PC-9 (cell line): Measurements from ENCODE around the gene PRIMA1. TPM values are rescaled to one million over a fixed set of nuclear protein-coding genes. Genes with fewer than 3 reads are reported as not detected.

Experiments
- BruUV-seq: library from RNA; stranded (reverse); fragments of 400-500 nt; replicated peaks from 2 replicates; lab custom pipeline; 2021; lab: Mats Ljungman, UMichigan
- CTCF ChIA-PET: fragments of 300-600 bp; sonication (Branson Sonifier 250); formaldehyde crosslinking; loops from one replicate; lab custom pipeline; 2022; ENCODE audit warnings: antibody characterized with exemption; lab: Charles Lee
- POLR2A ChIA-PET: fragments of 300-600 bp; sonication (Branson Sonifier 250); formaldehyde crosslinking; loops from one replicate; lab custom pipeline; 2022; ENCODE audit warnings: antibody characterized with exemption; ENCODE audit not compliant: unreplicated experiment; lab: Charles Lee
- DNase-seq, 2 experiments: peaks; one replicate each; pipeline versions ENCODE4 v3.0.0 to v3.0.0-alpha.2; 2015 to 2022; ENCODE audit warnings: mixed read lengths in 1 of 2
- H2AFZ ChIP-seq: fragments of 200-600 bp; sonication (generic); 2 replicates; pipeline ENCODE4 v1.8.1; 2017; ENCODE audit warnings: antibody characterized with exemption
- H3F3A ChIP-seq: fragments of 200-600 bp; sonication (generic); 2 replicates; pipeline ENCODE4 v1.8.1; 2017; ENCODE audit warnings: antibody characterized with exemption, mild to moderate bottlenecking, low read depth; ENCODE audit not compliant: insufficient read depth
- H3K27ac ChIP-seq: fragments of 200-600 bp; sonication (generic); 2 replicates; pipeline ENCODE4 v1.6.1; 2016; ENCODE audit warnings: mixed run types
- H3K27me3 ChIP-seq: fragments of 200-600 bp; sonication (generic); 2 replicates; pipeline ENCODE4 v1.6.1; 2016; ENCODE audit warnings: low read depth, mixed run types; ENCODE audit not compliant: insufficient read depth
- H3K36me3 ChIP-seq: fragments of 200-600 bp; sonication (generic); 2 replicates; pipeline ENCODE4 v1.6.1; 2016; ENCODE audit warnings: low read depth, mixed run types
- H3K4me1 ChIP-seq: fragments of 200-600 bp; sonication (generic); replicated peaks from 2 replicates; pipeline ENCODE4 v1.6.1; 2016; ENCODE audit warnings: mixed run types; ENCODE audit not compliant: insufficient read depth
- H3K4me2 ChIP-seq: fragments of 200-600 bp; sonication (generic); 2 replicates; pipeline ENCODE4 v1.6.1; 2017; ENCODE audit warnings: mixed run types
- H3K4me3 ChIP-seq: fragments of 200-600 bp; sonication (generic); 2 replicates; pipeline ENCODE4 v1.6.1; 2016; ENCODE audit warnings: mixed run types
- H3K79me2 ChIP-seq: fragments of 200-600 bp; sonication (generic); 2 replicates; pipeline ENCODE4 v1.6.1; 2017; ENCODE audit warnings: low read depth, mixed run types
- H3K9me2 ChIP-seq: fragments of 200-600 bp; sonication (generic); 2 replicates; pipeline ENCODE4 v1.8.1; 2017; ENCODE audit warnings: mild to moderate bottlenecking; ENCODE audit not compliant: insufficient read depth
- H3K9me3 ChIP-seq: fragments of 200-600 bp; sonication (generic); 2 replicates; pipeline ENCODE4 v1.8.1; 2016; ENCODE audit warnings: low read depth; ENCODE audit not compliant: insufficient read depth
- H4K20me1 ChIP-seq: fragments of 200-600 bp; sonication (generic); 2 replicates; pipeline ENCODE4 v1.8.1; 2017; ENCODE audit not compliant: insufficient read depth
- EZH2 ChIP-seq: fragments of 200-600 bp; sonication (generic); IDR thresholded peaks from 2 replicates; pipeline ENCODE4 v1.8.0; 2017; ENCODE audit warnings: antibody characterized with exemption, low read depth
- intact Hi-C: fragments of 100-400 bp; cut with micrococcal nuclease; formaldehyde crosslinking; loops from one replicate; pipeline ENCODE4 v1.10.0; 2022; ENCODE audit not compliant: unreplicated experiment
- total RNA-seq: library from RNA; stranded (reverse); gene quantifications from 2 replicates; pipeline ENCODE4 v1.2.3, GENCODE V29; 2021
- TF ChIP-seq, protein P1 (sequence below): fragments of 200-600 bp; sonication (generic); conservative IDR thresholded peaks from 2 replicates; pipeline ENCODE4 v1.6.1; 2017; ENCODE audit warnings: mixed run types, antibody characterized with exemption, mild to moderate bottlenecking, moderate library complexity

PRIMA1 gene
- total RNA-seq, 1 experiment from 2014 or later: not detected

DNA sequence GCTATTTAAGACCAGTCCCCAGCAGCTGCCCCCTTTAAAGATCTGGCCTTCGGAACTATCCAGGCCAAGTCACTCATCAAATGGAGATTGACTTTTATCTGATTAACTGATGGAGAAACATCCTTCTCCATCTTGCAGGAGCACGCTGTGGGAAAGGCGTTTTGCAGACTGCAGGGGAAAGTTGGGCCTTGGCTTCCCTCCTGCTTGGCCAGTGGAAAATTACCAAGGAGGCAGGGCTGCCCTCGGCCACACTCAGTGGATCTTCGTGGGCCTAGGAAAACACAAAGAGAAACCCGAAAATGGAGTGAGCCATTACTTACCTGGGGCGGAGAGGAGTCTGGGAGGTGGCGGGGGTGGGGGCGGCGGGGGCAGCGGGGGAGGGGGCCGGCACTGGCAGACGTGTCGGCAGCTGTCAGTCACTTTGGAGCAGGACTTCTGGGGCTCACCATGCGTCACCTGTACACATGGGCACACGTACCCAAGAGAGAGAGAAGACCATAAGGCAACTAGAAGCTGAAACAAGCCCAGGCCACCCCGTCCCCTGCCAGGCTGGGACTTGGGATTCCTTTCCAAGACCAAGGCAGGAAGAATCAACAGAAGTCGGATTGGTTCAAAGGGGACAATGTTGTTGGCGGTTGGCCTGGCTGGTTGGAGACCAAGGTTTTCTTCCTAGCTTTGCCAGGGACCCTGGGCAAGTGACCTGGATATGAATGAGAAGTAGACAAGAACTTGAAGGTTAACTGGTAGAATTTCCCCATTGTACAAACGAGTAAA lies 9.2 kb downstream of the PRIMA1 start:
- Histone ChIP-seq H2AFZ (no peak overlapping the region), H3K4me3 (no peak overlapping the region), H3K36me3 (no peaks in the 10 kb centered on the region), H3K27ac (no peak overlapping the region), H3K9me3 (no peaks in the 10 kb centered on the region), H3F3A (no peaks in the 10 kb centered on the region), H3K4me1 (no peaks in the 10 kb centered on the region), H3K4me2 (no peak overlapping the region), H3K9me2 (no peaks in the 10 kb centered on the region), H3K79me2 (no peaks in the 10 kb centered on the region), H3K27me3 (peaks cover 41% of the 10 kb centered on the region), H4K20me1 (no peaks in the 10 kb centered on the region)
- ChIA-PET CTCF (no interaction called here), POLR2A (no interaction called here)
- no peak for DNase-seq
- no TSS peak for BruUV-seq
- intact Hi-C loops: no loop called here
- no peak for TF ChIP-seq EZH2
- TF ChIP-seq, protein P1, sequence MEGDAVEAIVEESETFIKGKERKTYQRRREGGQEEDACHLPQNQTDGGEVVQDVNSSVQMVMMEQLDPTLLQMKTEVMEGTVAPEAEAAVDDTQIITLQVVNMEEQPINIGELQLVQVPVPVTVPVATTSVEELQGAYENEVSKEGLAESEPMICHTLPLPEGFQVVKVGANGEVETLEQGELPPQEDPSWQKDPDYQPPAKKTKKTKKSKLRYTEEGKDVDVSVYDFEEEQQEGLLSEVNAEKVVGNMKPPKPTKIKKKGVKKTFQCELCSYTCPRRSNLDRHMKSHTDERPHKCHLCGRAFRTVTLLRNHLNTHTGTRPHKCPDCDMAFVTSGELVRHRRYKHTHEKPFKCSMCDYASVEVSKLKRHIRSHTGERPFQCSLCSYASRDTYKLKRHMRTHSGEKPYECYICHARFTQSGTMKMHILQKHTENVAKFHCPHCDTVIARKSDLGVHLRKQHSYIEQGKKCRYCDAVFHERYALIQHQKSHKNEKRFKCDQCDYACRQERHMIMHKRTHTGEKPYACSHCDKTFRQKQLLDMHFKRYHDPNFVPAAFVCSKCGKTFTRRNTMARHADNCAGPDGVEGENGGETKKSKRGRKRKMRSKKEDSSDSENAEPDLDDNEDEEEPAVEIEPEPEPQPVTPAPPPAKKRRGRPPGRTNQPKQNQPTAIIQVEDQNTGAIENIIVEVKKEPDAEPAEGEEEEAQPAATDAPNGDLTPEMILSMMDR: no peak

DNA sequence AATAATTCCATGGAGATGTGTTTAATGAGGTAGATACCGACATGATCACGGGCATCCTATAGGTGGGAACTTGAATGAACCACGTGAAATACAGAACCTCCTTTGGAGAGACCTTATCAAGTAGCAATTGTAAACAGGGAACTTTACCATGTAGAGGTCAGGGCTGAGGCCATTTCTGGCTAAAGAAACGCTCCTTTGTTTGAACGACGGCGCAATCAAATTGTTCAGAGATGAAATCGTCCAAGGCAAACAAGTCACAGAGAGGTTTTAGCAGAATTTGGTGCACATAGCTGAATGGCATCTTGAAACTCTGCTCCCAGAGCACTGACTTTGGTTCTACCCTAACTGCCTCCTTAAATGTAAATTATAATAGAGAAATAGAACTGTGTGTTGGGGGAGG lies 9.8 kb downstream of the PRIMA1 start:
- H3K4me3 ChIP-seq: no peak overlapping the region
- no peaks in the 10 kb centered on the region for H3K9me3 ChIP-seq
- H3K9me2 ChIP-seq: no peaks in the 10 kb centered on the region
- H4K20me1 ChIP-seq: no peaks in the 10 kb centered on the region
- POLR2A ChIA-PET: no interaction called here
- no TSS peak for BruUV-seq
- intact Hi-C loops: no loop called here
- H3K27ac ChIP-seq: no peak overlapping the region
- TF ChIP-seq, protein P1: no peak
- no peak for TF ChIP-seq EZH2
- peaks cover 47% of the 10 kb centered on the region for H3K27me3 ChIP-seq
- no peaks in the 10 kb centered on the region for H3K36me3 ChIP-seq
- CTCF ChIA-PET: no interaction called here
- no peak for DNase-seq
- no peaks in the 10 kb centered on the region for H3K4me1 ChIP-seq
- H2AFZ ChIP-seq: no peak overlapping the region
- H3F3A ChIP-seq: no peaks in the 10 kb centered on the region
- H3K79me2 ChIP-seq: no peaks in the 10 kb centered on the region
- no peak overlapping the region for H3K4me2 ChIP-seq

DNA sequence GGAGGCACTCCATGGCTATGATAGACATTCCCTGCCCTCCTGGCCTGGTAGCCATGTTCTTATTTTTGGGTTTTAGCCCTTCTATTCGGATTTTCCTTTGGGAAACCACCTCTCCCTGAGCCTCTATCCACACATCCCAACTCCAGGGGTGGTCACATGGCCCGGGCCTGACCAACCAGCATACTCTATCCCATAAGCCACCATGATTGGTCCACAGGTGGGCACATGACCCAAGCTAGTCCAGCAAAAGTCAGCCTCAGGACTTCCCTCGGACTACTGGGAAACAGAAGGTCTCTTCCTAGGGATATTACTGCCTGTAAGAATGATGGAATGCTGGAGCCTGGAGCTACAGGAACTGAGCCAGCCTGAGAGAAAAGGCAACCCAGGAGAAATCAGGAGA lies 12.5 kb downstream of the PRIMA1 start:
- H3K4me3 ChIP-seq: no peak overlapping the region
- POLR2A ChIA-PET: no interaction called here
- no peaks in the 10 kb centered on the region for H3K9me2 ChIP-seq
- no peaks in the 10 kb centered on the region for H3K9me3 ChIP-seq
- intact Hi-C loops: no loop called here
- no peaks in the 10 kb centered on the region for H4K20me1 ChIP-seq
- H3K27ac ChIP-seq: no peak overlapping the region
- CTCF ChIA-PET: no interaction called here
- no peaks in the 10 kb centered on the region for H3F3A ChIP-seq
- no peak for TF ChIP-seq EZH2
- TF ChIP-seq, protein P1: no peak
- peaks cover 60% of the 10 kb centered on the region for H3K27me3 ChIP-seq
- DNase-seq: no peak
- H3K79me2 ChIP-seq: no peaks in the 10 kb centered on the region
- BruUV-seq: no TSS peak
- H2AFZ ChIP-seq: no peak overlapping the region
- H3K4me1 ChIP-seq: no peaks in the 10 kb centered on the region
- H3K36me3 ChIP-seq: no peaks in the 10 kb centered on the region
- no peak overlapping the region for H3K4me2 ChIP-seq
